HG02763 (cell line): ENCODE results near the gene P4HA3.

Experiments
- ATAC-seq: cut with Tn5 transposase; IDR thresholded peaks from one replicate; pipeline ENCODE4 v1.9.1; 2021; ENCODE audit warnings: mild to moderate bottlenecking, moderate library complexity; ENCODE audit not compliant: unreplicated experiment

Gene P4HA3

DNA sequence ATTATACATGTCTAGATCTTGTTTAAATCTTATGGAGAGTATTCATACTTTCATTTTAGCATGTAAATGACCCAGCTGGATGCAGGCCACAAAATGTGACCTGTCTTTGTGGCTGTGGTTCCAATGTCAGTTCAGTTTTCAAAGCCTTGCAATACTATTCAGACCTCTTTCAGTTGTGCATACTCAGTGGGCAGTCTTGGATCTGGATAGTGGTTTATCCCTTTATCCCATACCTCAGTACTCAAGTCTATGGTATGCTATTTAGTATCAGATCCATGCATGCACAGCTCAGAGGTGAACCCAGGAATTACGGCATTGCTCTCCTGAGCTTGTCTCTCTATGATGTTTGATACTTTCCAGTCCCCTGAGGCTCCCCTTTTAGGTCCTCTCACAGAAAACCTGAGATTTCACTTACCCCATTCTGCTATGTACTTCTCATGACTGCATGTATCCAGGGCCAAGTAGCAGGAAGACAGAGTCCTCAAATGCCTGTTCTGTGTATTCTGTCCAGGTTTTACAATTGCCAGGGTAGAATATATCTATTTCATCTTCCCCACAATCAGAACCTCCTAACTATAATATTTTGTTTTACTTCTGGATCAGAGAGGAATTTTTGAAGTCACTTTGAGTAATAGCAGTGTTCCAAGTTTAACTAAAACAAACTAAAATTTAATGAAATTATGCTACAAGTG lies 6.9 kb upstream of the P4HA3 start:
- ATAC-seq: no peak

DNA sequence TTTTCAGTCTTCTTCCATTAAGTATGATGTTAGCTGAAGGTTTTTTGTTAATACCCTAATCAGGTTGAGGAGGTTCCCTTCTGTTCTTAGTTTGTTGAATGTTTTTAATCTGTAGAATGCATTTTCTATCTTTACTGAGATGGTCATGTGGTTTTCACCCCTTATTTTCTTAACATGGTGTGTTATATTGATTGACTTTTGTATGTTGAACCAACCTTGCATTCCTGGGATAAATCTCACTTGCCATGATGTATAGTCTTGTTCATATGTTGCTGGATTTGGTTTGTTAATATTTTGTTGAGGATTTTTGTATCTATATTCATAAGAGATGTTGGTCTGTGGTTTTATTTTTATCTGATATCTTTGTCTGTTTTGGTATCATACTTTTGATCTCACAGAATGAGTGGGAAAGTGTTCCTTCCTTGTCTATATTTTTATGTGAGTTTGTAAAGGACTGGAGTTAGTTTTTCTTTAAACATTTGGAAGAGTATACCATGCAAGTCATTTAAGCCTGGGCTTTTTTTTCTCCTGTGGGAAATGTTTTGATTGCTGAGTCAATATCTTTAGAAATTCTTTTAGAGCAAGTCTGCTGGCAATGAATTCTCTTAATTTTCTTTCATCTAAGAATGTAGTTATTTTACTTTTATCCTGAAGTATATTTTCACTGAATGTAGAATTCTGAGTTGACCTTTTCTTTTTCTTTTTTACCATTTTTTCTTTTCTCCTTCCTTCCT lies 5.5 kb upstream of the P4HA3 start:
- no peak for ATAC-seq

DNA sequence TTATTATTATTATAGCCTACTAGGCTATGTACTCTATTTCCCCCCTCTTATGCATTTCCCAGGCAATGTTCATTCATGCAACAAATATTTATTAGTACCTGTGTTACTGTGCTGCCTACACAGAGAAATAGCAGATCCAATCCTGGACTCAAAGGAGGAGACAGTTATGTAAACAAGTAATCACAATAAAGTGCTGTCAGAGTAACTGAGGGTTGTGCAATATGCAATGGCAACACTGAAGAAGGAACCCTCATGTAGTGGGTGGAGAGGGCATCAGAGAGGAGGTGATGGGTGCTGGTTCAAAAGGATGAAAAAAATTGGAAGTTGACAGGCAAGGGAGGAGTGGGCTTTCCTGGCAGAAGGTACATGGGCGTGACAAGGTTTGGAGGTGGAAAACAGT lies 886 bp upstream of the P4HA3 start:
- ATAC-seq: no peak

DNA sequence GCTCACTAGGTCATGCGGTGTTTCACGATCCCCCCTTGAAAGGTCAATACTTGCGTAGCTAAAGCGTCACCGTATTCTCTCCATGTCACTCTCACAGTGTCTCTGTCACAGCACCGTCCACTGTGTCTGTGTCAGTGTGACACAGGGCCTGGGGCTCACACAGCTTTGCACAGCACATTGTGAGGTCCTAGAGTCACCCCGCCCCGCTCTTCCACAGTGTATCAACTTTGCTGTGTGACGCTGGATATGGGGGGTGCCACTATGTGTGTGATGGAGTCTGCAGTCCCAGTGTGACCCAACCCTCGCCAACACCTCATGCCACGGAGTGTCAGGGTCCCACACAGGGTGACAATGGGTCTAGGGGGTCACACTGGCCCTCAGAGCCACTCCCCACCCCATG lies 583 bp downstream of the P4HA3 start:
- ATAC-seq: no peak

DNA sequence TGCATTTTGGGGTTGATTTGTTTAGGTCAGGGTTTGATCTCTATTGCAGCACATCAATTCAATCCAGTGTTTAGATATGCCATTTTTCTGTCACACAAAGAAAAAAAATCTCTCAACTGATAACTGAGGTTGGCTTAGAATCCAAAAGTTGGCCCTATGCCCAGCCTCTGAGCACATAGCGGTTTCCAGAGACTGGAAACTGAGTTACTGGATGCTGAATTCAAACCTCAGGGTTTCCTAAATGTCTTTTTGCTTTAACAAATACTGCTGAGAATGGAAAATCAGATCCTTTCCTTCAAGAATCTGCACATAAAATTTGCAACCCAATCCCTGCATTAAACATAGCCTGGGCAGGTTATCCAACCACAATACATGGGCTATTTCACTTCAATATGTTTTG lies 4.0 kb downstream of the P4HA3 start:
- ATAC-seq: no peak

DNA sequence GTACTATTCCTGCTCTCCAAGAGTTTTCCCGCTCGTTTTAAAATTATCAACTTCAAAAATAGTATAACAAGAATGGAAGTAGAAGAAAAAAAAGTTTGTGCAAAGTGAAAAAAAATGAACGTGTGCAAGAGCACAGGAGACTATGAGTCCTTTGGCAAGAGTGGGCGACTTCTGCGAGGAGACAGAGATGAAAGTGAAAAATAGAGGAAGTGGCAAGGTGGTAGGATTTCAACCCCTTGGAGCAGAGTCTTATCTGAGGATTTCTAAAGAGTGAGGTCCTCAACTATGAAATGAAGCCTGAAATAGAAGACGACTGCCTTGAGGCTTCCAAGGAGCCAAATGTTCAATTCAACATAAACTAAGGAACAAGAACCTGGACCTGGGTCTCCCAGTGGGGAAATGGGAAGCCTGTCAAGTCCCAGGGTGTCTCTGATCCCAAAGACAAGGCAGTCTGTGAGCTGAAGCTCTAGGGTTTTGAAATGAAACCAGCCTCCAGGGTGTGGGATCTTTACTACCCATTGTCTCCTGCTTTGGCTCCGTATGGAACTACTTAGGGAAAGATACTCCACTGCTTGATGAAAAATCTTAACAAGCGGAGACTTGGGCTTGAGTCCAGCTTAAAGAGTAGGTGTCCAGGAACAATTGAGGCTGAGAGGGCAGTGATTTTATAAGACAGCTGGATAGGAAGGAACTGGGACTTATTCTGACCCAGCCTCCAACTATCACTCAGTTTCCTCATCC lies 4.8 kb downstream of the P4HA3 start:
- no peak for ATAC-seq

DNA sequence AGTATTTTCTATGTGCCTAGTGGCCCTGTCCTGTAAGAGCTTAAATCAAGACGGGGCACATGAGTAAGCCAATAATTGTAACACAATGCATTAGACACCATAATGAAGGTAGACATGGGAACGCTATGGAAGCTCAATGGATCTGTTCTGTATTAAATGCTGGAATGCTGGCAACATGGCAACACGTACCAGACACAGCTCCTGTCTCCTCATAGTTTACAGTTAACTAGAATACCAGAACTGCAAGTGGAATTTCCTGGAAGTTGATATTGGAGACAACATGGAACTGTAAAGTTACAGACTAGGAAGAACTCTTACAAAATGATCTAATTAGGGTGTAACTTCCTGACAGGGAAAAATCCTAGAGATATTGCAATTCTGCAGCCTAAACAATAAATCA lies 12.4 kb downstream of the P4HA3 start:
- ATAC-seq: no peak

DNA sequence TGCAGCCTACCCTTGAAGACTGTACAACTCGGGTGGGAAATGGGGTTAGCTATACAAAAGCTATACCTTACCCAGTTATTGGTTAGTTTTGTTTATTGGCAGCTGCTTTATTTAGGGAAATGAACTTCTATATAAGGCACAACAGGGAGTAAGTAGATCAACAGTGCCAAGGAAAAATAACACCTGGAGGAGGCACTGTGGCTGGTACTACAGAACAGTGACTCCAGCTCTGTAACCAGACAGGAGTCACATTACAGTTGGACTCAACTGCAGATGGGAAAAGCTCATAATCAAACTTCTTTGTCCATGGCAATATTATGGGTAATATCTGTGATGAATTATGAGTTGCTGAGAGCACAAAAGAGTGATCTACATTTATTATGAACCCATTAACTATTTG lies 14.0 kb downstream of the P4HA3 start:
- no peak for ATAC-seq

DNA sequence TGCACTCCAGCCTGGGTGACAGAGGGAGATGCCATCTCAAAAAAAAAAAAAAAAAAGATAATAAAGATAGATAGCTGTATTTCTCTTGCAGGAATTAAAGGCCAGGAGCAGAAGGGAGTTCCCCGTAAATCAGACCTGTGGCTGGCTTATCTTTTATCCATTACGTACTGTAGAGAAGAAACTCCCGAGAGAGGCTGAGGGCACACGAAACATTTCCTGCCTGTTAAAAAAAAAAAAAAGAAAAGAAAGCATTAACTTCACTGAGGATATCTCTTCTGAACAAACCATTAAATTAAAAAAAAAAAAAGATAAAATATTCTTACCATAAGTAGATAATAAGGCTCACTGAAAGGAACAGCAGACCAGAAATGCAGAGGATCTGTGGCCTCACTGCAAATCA lies 22.5 kb downstream of the P4HA3 start:
- no peak for ATAC-seq

DNA sequence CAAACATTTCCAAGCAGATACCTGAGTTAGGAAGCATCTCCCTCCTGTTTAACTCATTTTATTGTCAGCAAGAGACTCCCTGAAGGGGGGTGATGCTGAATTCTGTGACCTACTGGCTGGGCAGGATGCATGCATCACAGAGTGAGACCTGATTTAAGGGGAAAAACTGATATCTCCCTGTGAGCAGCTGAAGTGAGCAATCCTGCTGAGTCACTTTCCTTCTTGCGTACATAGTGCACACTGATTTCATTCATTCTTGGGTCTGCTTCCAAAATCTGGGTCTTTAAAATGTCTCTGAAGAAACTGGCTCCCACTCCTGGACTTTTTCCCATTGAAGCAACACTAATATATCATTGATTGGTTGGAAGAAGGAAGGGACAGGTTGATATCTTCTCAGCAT lies 23.3 kb downstream of the P4HA3 start:
- no peak for ATAC-seq

DNA sequence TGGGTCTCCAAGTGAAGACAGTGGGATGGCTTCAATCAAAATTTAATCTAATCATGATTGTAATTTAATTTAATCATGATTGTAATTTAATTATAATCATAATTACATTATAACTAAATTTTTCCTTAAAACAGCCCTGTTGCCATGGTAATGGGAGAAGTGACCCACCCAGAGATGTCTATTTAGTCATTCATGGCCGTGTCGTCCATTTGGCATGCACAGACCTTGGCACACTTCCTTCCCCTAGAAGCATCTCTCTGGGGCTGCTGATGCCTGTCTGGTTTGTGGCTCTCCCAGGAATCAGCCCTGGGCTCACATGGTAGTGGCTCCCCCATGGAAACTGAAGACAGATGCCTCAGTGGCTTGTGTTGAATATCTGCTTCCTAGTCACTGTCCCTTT lies 27.0 kb downstream of the P4HA3 start:
- ATAC-seq: no peak

DNA sequence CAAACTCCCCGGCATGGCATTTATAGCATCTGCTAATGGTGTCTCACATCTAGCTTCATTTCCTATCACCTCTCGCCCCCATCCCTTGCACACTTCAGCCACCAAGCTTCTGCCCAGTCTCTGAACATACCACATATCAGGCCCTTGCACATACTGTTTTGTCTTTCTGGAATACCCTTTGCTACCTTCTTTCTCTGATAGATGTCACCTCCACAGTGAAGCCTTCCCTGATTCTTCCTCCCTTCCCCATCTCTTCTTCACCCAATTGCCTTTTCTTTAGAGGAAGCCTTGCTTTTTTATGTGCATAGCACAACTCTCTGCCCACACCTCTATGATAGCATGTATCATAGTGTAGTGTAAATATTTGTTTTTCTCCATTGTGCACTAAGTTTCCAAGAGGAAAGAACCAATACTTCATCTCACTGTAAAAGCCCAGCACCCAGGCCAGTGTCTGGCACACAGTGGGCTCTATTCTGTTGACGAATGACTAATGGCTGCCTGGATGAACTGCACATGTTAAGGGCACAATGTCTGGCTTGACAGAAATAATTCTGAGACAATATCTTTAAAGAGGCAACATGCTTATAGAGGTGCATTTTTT lies 27.8 kb downstream of the P4HA3 start:
- ATAC-seq: no peak

DNA sequence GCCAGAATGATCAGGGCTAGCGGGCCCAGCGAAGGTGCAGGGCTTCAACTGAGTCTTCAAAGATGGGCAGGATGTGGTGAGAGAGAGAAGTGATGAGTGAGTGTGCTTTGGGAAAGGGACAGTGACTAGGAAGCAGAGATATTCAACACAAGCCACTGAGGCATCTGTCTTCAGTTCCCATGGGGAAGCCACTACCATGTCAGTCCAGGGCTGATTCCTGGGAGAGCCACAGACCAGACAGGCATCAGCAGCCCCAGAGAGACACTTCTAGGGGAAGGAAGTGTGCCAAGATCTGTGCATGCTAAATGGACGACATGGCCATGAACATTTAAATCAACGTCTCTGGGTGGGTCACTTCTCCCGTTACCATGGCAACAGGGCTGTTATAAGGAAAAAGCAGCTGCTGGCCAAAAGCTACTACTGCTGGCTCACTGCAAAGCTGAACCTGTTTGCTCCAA lies 28.5 kb downstream of the P4HA3 start:
- no peak for ATAC-seq

DNA sequence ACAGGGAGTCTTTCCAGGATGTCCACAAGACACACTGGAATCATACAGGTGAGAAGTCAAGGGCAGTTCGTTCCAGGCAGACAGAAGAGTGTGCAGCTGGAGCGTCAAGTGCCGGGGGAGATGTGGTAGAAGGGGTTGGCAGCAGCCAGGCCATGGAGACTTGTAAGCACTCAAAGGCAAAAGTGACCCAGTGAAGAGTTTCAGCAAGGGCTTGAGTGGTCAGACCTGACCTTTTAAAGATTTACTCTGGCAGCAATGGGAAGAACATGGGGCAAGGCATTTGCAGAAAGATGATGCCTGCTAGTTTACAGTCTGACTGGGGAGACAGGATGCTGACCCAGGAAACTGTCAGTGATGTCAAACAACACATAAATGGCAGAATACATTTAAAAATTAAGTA lies 29.0 kb downstream of the P4HA3 start:
- ATAC-seq: no peak

DNA sequence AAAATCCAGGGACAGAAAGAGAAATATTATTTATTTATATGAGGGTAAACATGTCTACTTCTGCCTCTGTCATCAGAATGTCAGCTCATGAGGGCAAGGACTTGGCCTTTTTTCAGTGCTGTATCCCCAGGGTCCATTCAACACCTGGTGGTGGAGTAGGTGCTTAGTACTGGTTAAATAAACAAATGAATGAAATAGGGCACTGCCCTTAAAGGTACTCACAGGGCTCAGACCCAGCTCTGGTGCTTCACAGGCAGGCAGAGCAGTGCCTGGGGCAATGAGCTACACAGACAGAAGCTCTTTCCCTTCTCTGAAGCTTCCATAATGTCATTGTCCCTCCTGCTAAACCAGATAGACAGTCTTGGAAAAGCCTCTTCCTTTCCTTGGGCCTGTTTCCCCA lies 30.9 kb downstream of the P4HA3 start:
- ATAC-seq: no peak

DNA sequence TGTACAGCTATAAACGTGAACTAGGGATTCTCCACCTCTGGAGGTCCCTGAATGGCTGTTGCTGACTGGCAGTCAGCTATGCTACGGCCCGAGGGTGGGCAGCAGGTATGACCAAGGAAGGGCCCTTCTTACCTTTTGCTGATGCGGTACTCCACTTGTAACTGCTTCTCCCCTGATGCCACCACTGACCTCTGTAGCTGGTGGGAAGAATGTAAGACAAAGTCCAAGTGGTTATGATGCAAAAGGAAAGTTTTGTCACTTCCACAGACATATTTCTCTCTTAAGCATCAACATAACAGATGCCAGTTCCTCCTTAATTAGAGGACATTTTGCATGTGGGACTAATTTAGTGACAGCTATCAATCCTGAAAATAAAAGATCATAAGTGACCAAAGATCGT lies 32.2 kb downstream of the P4HA3 start:
- no peak for ATAC-seq

DNA sequence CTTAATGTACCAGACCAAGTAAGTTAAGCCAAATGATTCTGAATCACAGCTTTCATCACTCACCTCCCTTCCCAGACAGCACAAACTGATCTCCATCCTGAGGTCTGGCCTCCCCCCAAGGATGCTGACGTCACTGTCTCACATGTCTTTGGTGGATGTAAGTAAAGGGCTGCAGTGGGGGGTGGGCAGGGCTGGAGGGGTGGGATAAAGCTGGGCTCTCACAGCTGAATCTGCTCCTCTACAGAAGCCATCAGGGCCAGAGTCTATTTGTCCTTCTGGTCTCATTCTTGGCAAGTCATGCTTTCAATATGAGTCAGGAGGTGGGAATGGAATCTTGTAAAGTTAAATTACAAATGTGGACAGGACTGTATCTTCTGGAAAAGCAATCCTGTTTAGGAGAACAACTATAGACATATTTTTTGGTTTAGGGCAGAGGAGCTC lies 32.7 kb downstream of the P4HA3 start:
- no peak for ATAC-seq

DNA sequence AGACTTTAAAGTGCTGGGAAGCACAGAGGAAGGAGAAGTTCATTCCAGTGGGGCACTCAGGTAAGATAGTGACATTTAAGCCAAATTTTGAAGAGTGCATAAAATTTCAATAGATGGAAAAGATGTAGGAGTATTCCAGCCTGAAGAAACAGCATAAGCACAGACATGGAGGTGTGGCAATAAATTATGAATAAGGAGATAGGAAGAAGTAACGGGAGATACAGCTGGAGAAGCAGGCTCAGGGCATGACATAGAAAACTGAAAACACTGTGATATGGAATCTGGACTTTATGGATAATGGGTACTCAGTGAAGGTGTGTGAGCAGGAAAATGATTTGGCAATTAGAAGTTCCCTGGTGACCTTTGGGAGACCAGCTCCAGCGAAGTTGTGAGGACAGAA lies 33.3 kb downstream of the P4HA3 start:
- no peak for ATAC-seq

DNA sequence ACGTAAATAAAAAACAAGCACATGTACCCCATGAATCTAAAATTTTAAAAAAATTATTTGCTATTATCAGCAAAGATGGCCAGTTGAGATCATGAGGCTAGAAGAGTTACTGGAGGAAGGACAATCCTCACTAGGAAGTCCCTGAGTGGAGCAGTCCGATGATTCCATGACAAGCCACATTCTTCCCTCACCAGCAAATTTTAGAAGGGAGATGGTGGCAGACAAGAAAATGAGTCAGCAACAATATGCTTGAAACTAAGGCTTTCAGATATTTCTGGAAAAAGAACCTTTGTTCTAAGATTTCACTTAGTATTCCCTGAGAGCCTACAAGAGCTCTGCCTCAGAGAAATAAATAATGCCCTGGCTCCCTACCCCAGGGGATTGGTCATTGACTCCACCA lies 34.9 kb downstream of the P4HA3 start:
- ATAC-seq: no peak

DNA sequence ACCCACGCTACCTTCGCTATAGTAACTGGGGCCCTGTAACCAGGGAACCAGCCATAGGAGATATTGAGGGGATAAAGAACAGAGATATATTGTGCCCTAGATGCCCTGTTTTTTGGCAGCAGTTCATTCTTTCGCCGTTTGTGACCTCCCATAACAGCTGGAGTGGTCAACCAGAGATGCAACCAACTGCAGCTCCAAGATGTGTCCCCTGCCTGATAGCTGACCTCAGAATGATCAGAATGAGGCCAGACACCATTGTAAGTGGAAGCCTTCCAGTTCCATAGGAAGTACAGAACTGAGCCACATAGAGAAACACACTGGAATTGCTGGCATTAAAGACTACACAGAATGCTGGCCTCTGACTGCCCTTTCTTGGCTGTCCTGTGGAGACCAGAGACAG lies 39.2 kb downstream of the P4HA3 start:
- ATAC-seq: no peak

DNA sequence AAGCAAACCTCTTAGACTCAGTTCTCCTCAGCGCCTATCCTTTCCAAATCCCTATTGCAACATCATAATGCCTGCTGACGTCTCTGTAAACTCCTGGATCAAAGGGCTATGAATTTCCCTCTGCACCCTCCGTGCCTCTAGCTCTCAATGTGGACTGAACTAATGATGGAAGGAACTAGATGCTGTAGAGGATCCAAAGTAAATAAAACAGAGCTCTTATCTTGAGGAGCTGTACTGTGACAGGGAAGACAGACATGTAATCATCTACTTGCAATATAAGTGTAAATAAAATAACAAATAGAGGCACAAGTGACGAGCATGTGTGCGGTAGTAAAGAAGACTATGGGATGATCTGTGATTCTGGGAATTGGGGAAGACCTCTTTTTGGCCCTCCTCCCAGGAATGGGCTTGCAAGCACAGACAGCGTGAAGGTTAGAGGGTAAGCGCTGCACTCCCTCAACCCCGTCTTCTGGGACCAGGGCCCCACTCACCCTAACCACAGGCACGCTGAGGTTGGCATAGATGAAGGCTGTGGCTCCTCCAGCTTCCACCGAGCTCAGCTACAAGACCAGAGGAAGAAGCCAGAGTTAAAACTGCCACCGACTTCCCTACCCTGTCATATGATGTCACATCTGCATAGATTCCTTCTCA lies 42.2 kb downstream of the P4HA3 start:
- no peak for ATAC-seq
